Neural progenitor cell (in vitro differentiated cells): Measurements from ENCODE around the gene MPZL1. TPM values are rescaled to one million over a fixed set of nuclear protein-coding genes. Genes with fewer than 3 reads are reported as not detected.

ENCODE experiments used
- DNase-seq: peaks from one replicate; pipeline ENCODE4 v3.0.0-alpha.2; 2016; ENCODE audit warnings: low spot score
- H2AFZ ChIP-seq: fragments of 200-600 bp; sonication (generic); replicated peaks from 2 replicates; pipeline ENCODE4 v1.6.1; 2016; ENCODE audit warnings: antibody characterized with exemption
- H3F3A ChIP-seq: fragments of 200-600 bp; sonication (generic); 2 replicates; pipeline ENCODE4 v1.6.1; 2016; ENCODE audit warnings: antibody characterized with exemption, low read depth
- H3K27ac ChIP-seq: fragments of 200-600 bp; sonication (generic); 2 replicates; pipeline ENCODE4 v1.5.1; 2016; ENCODE audit warnings: mild to moderate bottlenecking
- H3K27me3 ChIP-seq: fragments of 200-600 bp; sonication (generic); 2 replicates; pipeline ENCODE4 v1.6.1; 2016; ENCODE audit warnings: mild to moderate bottlenecking, moderate library complexity
- H3K36me3 ChIP-seq: fragments of 200-600 bp; sonication (generic); 2 replicates; pipeline ENCODE4 v1.5.1; 2016
- H3K4me1 ChIP-seq: fragments of 200-600 bp; sonication (generic); 2 replicates; pipeline ENCODE4 v1.6.1; 2016; ENCODE audit warnings: mixed run types
- H3K4me2 ChIP-seq: fragments of 200-600 bp; sonication (generic); 2 replicates; pipeline ENCODE4 v1.6.1; 2016
- H3K4me3 ChIP-seq: fragments of 200-600 bp; sonication (generic); 2 replicates; pipeline ENCODE4 v1.5.1; 2016
- H3K79me2 ChIP-seq: fragments of 200-600 bp; sonication (generic); 2 replicates; pipeline ENCODE4 v1.6.1; 2016; ENCODE audit warnings: low read depth
- H3K9ac ChIP-seq: fragments of 200-600 bp; sonication (generic); 2 replicates; pipeline ENCODE4 v1.6.1; 2016
- H3K9me3 ChIP-seq: fragments of 200-600 bp; sonication (generic); 2 replicates; pipeline ENCODE4 v1.5.1; 2016; ENCODE audit warnings: low read depth
- H4K20me1 ChIP-seq: fragments of 200-600 bp; sonication (generic); 2 replicates; pipeline ENCODE4 v1.6.1; 2016; ENCODE audit warnings: low read depth
- H3K27ac Mint-ChIP-seq: 3 replicates; pipeline ENCODE4 v1.8.0; 2021; ENCODE audit warnings: mixed read lengths
- H3K27me3 Mint-ChIP-seq: 2 replicates; pipeline ENCODE4 v1.8.0; 2022; ENCODE audit warnings: low read depth, mild to moderate bottlenecking, inconsistent platforms, moderate library complexity, mixed read lengths; ENCODE audit not compliant: insufficient read depth
- H3K36me3 Mint-ChIP-seq: 3 replicates; pipeline ENCODE4 v1.8.0; 2021; ENCODE audit warnings: mixed read lengths
- H3K4me1 Mint-ChIP-seq: 3 replicates; pipeline ENCODE4 v1.8.0; 2021; ENCODE audit warnings: mixed read lengths
- H3K4me3 Mint-ChIP-seq: 3 replicates; pipeline ENCODE4 v1.8.0; 2021; ENCODE audit warnings: mild to moderate bottlenecking, moderate library complexity, mixed read lengths
- H3K9me3 Mint-ChIP-seq: 3 replicates; pipeline ENCODE4 v1.8.0; 2020; ENCODE audit warnings: mixed read lengths
- CTCF ChIP-seq: fragments of 200-600 bp; sonication (generic); IDR thresholded peaks from 2 replicates; pipeline ENCODE4 v1.5.1; 2017; ENCODE audit warnings: antibody characterized with exemption, mild to moderate bottlenecking
- EZH2 ChIP-seq: fragments of 200-600 bp; sonication (generic); IDR thresholded peaks from 2 replicates; pipeline ENCODE4 v1.6.1; 2017; ENCODE audit warnings: antibody characterized with exemption, mild to moderate bottlenecking, moderate library complexity
- EZH2phosphoT487 ChIP-seq: fragments of 200-600 bp; sonication (generic); IDR thresholded peaks from 2 replicates; pipeline ENCODE4 v1.6.1; 2017; ENCODE audit warnings: antibody characterized with exemption
- total RNA-seq: library from RNA; depleted of rRNA; stranded (reverse); fragments of >200 nt; gene quantifications from 2 replicates; pipeline ENCODE4 v1.2.3, GENCODE V29; 2015; ENCODE audit warnings: low replicate concordance

Gene MPZL1
- total RNA-seq, 1 donor from 2014 or later: 125 TPM

GRCh38 chr1:167714439-167715156 is 7.2 kb upstream of the MPZL1 start:
- Histone ChIP-seq H3K27me3 (peaks cover 17% of the 10 kb centered on the region), H2AFZ (peak overlapping the region; percentile 97), H3K79me2 (no peaks in the 10 kb centered on the region), H4K20me1 (no peaks in the 10 kb centered on the region), H3K9ac (no peak overlapping the region), H3K4me3 (peak overlapping the region; percentile 99), H3K27ac (no peak overlapping the region), H3K4me1 (peaks cover 10% of the 10 kb centered on the region), H3K4me2 (peak overlapping the region; percentile 97), H3F3A (peaks cover 28% of the 10 kb centered on the region), H3K9me3 (no peaks in the 10 kb centered on the region), H3K36me3 (no peaks in the 10 kb centered on the region)
- peaks cover 6% of the 10 kb centered on the region for H3K36me3 Mint-ChIP-seq
- peak overlapping the region; percentile 95 for H3K4me3 Mint-ChIP-seq
- H3K27ac Mint-ChIP-seq: peak overlapping the region; percentile 85
- peak; percentile 87 for DNase-seq
- H3K27me3 Mint-ChIP-seq: peaks cover 38% of the 10 kb centered on the region
- H3K4me1 Mint-ChIP-seq: peaks cover 23% of the 10 kb centered on the region
- no peak for TF ChIP-seq CTCF
- TF ChIP-seq EZH2phosphoT487: no peak
- TF ChIP-seq EZH2: no peak
- peaks cover 8% of the 10 kb centered on the region for H3K9me3 Mint-ChIP-seq

DNA sequence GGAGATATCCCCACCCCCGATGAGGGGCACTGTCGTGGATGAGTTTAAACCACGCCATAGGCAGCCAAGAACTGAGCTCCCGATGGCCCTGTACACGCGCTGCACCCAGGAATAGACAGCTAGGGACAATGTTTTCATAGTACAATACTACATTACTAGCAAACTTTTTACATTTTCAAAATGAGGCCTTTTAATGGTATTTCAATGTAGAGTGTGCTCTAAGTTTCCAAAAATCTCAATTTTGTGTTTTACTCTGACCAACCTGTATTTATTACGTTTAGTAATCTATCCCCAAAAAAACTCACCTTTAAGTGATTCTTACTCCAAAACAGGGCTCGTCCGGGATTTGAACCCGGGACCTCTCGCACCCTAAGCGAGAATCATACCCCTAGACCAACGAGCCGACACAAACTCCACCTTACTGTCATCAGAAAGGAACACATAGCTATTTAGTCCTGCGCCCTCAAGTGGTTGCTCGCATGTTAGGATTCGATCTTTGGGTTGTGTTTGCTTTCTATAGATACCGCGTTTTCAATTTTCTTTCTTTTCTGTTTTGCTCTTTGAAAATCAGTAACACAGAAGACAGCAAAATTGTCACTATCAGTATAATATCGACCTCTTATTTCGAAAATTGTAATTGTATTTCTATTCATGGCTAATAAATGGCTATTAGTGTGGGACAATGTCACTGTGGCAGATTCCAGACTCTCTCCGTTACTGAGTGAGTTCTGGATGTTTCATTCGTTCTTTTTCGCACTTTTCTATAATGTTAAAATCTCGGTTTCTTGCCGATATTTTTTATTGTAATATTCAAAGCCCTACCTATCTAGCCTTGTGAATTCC is 6.4 kb upstream of the MPZL1 start:
- Histone ChIP-seq H3K36me3 (no peaks in the 10 kb centered on the region), H3K79me2 (no peaks in the 10 kb centered on the region), H3K4me1 (peaks cover 6% of the 10 kb centered on the region), H3K9ac (peak overlapping the region; percentile 10), H3K27ac (no peak overlapping the region), H3K4me3 (peak overlapping the region; percentile 99), H2AFZ (peak overlapping the region; percentile 95), H4K20me1 (no peaks in the 10 kb centered on the region), H3K4me2 (peak overlapping the region; percentile 95), H3K9me3 (no peaks in the 10 kb centered on the region), H3K27me3 (peaks cover 17% of the 10 kb centered on the region), H3F3A (peaks cover 31% of the 10 kb centered on the region)
- H3K4me1 Mint-ChIP-seq: peaks cover 23% of the 10 kb centered on the region
- peak; percentile 89 for DNase-seq
- peaks cover 6% of the 10 kb centered on the region for H3K36me3 Mint-ChIP-seq
- H3K27me3 Mint-ChIP-seq: peaks cover 35% of the 10 kb centered on the region
- peak overlapping the region; percentile 95 for H3K4me3 Mint-ChIP-seq
- H3K27ac Mint-ChIP-seq: peak overlapping the region; percentile 85
- no peak for TF ChIP-seq EZH2phosphoT487
- TF ChIP-seq CTCF: peak; percentile 94
- H3K9me3 Mint-ChIP-seq: peaks cover 8% of the 10 kb centered on the region

DNA sequence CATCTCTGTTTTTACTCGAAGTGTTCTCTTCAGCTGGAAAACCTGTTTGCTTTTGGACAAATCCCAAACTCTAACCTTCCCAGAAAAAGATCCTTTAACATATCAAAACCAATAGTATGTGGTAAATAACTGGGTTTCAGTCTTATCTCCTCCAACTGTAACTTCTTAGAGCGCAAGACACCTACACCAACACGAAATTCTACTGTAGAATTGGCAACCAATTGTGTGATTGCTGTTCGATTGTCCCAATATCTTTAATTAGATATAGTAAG is 5.8 kb upstream of the MPZL1 start:
- Mint-ChIP-seq H3K27ac (no peak overlapping the region), H3K9me3 (peaks cover 8% of the 10 kb centered on the region), H3K36me3 (peaks cover 6% of the 10 kb centered on the region), H3K4me3 (peak overlapping the region; percentile 95), H3K27me3 (peaks cover 35% of the 10 kb centered on the region), H3K4me1 (peaks cover 25% of the 10 kb centered on the region)
- Histone ChIP-seq H3K4me1 (peaks cover under 1% of the 10 kb centered on the region), H4K20me1 (no peaks in the 10 kb centered on the region), H2AFZ (peak overlapping the region; percentile 95), H3K9ac (peak overlapping the region; percentile 10), H3K9me3 (no peaks in the 10 kb centered on the region), H3F3A (peaks cover 36% of the 10 kb centered on the region), H3K27ac (no peak overlapping the region), H3K4me3 (peak overlapping the region; percentile 99), H3K4me2 (peak overlapping the region; percentile 95), H3K27me3 (peaks cover 17% of the 10 kb centered on the region), H3K79me2 (no peaks in the 10 kb centered on the region), H3K36me3 (no peaks in the 10 kb centered on the region)
- TF ChIP-seq CTCF (no peak), EZH2 (no peak), EZH2phosphoT487 (no peak)
- no peak for DNase-seq
